Kidney epithelial cell (primary cell): Measurements from ENCODE around the gene XXYLT1. TPM values are rescaled to one million over a fixed set of nuclear protein-coding genes. Genes with fewer than 3 reads are reported as not detected.

Experiments
- DNase-seq: peaks from one replicate; pipeline ENCODE4 v3.0.0-alpha.2; 2010; ENCODE audit warnings: low read depth
- H3K27me3 ChIP-seq: 2 replicates; pipeline ENCODE4 v1.6.0; 2011; ENCODE audit warnings: low read length; ENCODE audit not compliant: control insufficient read depth, insufficient read depth
- H3K36me3 ChIP-seq: 2 replicates; pipeline ENCODE4 v1.5.1; 2011; ENCODE audit warnings: low read length; ENCODE audit not compliant: control insufficient read depth, insufficient read depth
- H3K4me3 ChIP-seq: 2 replicates; pipeline ENCODE4 v1.5.1; 2011; ENCODE audit warnings: low read depth, mild to moderate bottlenecking, control low read depth, low read length
- total RNA-seq: library from RNA; depleted of rRNA; stranded (reverse); fragments of >200 nt; gene quantifications from 2 replicates; pipeline ENCODE4 v1.2.3, GENCODE V29; 2015
- TF ChIP-seq, protein P1 (sequence below): IDR thresholded peaks from 2 replicates; pipeline ENCODE4 v1.5.1; 2011; ENCODE audit warnings: mild to moderate bottlenecking, moderate library complexity, low read length, control low read depth, inconsistent platforms; ENCODE audit not compliant: insufficient read depth, poor library complexity, severe bottlenecking

XXYLT1 gene
- total RNA-seq, 1 donor from 2014 or later: 18.7 TPM

DNA sequence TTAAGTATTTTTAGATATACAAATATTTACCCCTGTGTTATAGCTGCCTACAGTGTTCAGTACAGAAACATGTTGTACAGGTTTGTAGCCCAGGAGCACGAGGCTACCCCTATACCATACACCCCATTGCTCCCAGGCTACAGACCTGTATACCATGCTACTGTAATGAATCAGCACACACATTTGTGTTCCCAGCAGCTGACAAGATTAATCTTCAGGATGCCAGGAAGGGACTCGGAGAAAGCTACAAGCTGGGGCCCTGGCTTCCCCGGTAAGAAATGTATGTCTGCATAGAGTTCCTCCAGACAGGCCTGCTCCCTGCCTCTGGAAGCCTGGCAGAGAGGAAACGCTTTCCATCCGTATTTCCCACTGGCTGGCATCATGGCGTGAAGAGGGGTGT lies 136.5 kb downstream of the XXYLT1 start:
- TF ChIP-seq, protein P1, sequence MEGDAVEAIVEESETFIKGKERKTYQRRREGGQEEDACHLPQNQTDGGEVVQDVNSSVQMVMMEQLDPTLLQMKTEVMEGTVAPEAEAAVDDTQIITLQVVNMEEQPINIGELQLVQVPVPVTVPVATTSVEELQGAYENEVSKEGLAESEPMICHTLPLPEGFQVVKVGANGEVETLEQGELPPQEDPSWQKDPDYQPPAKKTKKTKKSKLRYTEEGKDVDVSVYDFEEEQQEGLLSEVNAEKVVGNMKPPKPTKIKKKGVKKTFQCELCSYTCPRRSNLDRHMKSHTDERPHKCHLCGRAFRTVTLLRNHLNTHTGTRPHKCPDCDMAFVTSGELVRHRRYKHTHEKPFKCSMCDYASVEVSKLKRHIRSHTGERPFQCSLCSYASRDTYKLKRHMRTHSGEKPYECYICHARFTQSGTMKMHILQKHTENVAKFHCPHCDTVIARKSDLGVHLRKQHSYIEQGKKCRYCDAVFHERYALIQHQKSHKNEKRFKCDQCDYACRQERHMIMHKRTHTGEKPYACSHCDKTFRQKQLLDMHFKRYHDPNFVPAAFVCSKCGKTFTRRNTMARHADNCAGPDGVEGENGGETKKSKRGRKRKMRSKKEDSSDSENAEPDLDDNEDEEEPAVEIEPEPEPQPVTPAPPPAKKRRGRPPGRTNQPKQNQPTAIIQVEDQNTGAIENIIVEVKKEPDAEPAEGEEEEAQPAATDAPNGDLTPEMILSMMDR: no peak
- H3K27me3 ChIP-seq: no peaks in the 10 kb centered on the region
- H3K36me3 ChIP-seq: no peaks in the 10 kb centered on the region
- no peak for DNase-seq
- H3K4me3 ChIP-seq: no peak overlapping the region

DNA sequence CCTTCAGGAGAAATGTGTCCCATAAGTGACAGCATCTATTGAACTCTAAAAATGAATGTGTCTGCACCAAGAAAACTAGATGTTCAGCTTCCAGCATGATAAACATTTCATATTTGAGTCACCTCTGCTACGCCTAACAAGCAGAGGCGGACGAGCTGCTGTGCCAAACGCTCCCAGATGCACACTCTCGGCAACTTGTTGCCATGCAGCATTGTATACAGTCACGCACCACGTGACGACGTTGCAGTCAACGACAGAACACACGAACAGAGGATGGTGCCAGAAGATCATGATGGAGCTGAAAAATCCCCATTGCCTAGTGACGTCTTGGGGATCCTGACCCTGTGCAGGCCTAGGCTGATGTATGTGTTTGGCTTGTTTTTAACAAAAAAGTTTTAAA lies 137.5 kb downstream of the XXYLT1 start:
- no peak for DNase-seq
- H3K27me3 ChIP-seq: no peaks in the 10 kb centered on the region
- no peak overlapping the region for H3K4me3 ChIP-seq
- TF ChIP-seq, protein P1: no peak
- H3K36me3 ChIP-seq: no peaks in the 10 kb centered on the region

DNA sequence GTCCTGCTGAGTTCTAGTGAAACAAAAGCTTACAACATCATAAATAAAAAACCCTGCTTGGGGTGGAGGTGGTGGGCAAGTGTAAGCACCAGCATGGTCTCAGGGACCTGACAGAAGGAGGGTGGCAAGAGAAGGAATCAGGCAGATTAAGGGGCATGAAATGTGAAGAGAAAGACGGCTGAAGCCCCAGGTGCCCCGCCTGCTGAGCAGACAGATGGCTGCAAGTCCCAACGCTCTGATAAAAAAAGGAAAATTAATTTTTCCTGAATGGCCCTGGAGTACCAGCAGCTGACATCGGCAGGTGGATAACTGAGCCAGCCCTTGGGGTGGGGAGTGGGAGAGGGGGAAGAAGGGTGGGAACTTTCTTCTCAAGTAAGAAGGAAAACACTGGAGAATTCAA lies 137.9 kb downstream of the XXYLT1 start:
- H3K36me3 ChIP-seq: no peaks in the 10 kb centered on the region
- no peak overlapping the region for H3K4me3 ChIP-seq
- no peaks in the 10 kb centered on the region for H3K27me3 ChIP-seq
- no peak for DNase-seq
- TF ChIP-seq, protein P1: no peak

DNA sequence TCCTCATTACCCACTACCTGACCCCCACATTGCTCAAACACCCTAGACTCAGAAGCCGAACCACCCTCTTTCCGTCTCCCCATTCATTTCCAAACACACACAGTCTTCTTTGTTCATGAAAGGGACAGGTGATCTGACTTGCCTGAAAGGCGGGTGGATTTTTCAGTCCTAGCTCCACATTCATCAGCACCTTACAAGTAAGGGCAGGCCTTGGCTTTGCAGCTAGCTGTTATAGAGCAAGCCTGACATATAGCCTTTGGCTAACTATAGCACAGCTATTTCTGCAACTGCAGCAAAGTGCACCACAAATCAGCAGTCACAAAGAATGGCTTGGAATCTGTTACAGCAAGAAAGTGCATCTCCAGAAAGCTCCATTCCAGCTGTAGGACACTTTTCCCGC lies 139.8 kb downstream of the XXYLT1 start:
- TF ChIP-seq, protein P1: no peak
- H3K27me3 ChIP-seq: no peaks in the 10 kb centered on the region
- H3K4me3 ChIP-seq: no peak overlapping the region
- DNase-seq: no peak
- H3K36me3 ChIP-seq: no peaks in the 10 kb centered on the region

GRCh38 chr3:195129644-195130492 lies 141.1 kb downstream of the XXYLT1 start:
- Histone ChIP-seq H3K36me3 (no peaks in the 10 kb centered on the region), H3K4me3 (no peak overlapping the region), H3K27me3 (no peaks in the 10 kb centered on the region)
- TF ChIP-seq, protein P1: no peak
- DNase-seq: no peak
